Skeletal muscle tissue (tissue), 4 donors: ENCODE data around the gene FBXO48. TPM values are rescaled to one million over a fixed set of nuclear protein-coding genes. Genes with fewer than 3 reads are reported as not detected.

Experiments
- H3K27ac ChIP-seq: one replicate; pipeline ENCODE4 v1.7.0; 2013; ENCODE audit warnings: mild to moderate bottlenecking, low read depth, low read length, inconsistent platforms
- H3K27me3 ChIP-seq, 3 donors: one replicate each; pipeline ENCODE4 v1.7.0; 2013; ENCODE audit warnings: low read length in 3 of 3; ENCODE audit not compliant: control insufficient read depth in 3 of 3, insufficient read depth in 3 of 3
- H3K36me3 ChIP-seq, 3 donors: one replicate each; pipeline ENCODE4 v1.7.0; 2013; ENCODE audit warnings: low read length in 3 of 3; ENCODE audit not compliant: control insufficient read depth in 3 of 3, insufficient read depth in 3 of 3
- H3K4me1 ChIP-seq, 3 donors: one replicate each; pipeline ENCODE4 v1.7.0; 2013; ENCODE audit warnings: low read length in 3 of 3, mild to moderate bottlenecking in 3 of 3; ENCODE audit not compliant: control insufficient read depth in 3 of 3, insufficient read depth in 3 of 3
- H3K4me3 ChIP-seq, 3 donors: one replicate each; pipeline ENCODE4 v1.7.0; 2013; ENCODE audit warnings: low read length in 3 of 3
- H3K9ac ChIP-seq, 3 donors: one replicate each; pipeline ENCODE4 v1.7.0; 2013; ENCODE audit warnings: low read length in 3 of 3, mild to moderate bottlenecking in 3 of 3, moderate library complexity in 2 of 3, low read depth in 1 of 3
- H3K9me3 ChIP-seq, 3 donors: one replicate each; pipeline ENCODE4 v1.7.0; 2013; ENCODE audit warnings: low read length in 3 of 3; ENCODE audit not compliant: control insufficient read depth in 3 of 3
- total RNA-seq: library from RNA; depleted of rRNA; stranded (reverse); fragments of >200 nt; gene quantifications from one replicate; pipeline ENCODE4 v1.2.3, GENCODE V29; 2014
- donor health status: Osteomylitis.

Gene FBXO48
- total RNA-seq, 1 donor from 2014 or later: under 0.01 TPM

DNA sequence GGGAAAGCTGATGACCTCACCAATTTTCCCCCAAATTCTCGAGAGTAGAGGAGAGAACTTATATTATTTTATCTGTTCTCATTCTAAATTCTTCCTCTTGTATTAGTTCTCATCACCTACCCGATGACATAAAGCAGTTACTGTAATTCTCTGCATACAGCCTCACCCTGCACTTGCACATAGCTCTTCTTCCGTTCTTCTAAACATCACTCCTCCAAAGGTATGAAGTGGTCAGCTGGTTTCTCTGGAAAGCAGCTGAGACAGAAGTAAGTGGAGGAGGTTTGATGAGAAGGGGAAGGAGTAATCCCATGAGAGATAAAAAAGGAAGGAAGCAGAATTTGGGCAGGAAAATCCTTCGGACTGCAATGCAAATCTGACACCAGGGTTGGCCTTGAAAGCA lies 39.0 kb downstream of the FBXO48 start:
- no peaks in the 10 kb centered on the region for H3K4me1 ChIP-seq
- no peak overlapping the region for H3K4me3 ChIP-seq
- H3K36me3 ChIP-seq: no peaks in the 10 kb centered on the region
- H3K9me3 ChIP-seq: no peaks in the 10 kb centered on the region
- no peak overlapping the region for H3K9ac ChIP-seq
- no peak overlapping the region for H3K27ac ChIP-seq
- peaks cover 0 to 2% (median 0%) of the 10 kb centered on the region in 3 donors for H3K27me3 ChIP-seq

DNA sequence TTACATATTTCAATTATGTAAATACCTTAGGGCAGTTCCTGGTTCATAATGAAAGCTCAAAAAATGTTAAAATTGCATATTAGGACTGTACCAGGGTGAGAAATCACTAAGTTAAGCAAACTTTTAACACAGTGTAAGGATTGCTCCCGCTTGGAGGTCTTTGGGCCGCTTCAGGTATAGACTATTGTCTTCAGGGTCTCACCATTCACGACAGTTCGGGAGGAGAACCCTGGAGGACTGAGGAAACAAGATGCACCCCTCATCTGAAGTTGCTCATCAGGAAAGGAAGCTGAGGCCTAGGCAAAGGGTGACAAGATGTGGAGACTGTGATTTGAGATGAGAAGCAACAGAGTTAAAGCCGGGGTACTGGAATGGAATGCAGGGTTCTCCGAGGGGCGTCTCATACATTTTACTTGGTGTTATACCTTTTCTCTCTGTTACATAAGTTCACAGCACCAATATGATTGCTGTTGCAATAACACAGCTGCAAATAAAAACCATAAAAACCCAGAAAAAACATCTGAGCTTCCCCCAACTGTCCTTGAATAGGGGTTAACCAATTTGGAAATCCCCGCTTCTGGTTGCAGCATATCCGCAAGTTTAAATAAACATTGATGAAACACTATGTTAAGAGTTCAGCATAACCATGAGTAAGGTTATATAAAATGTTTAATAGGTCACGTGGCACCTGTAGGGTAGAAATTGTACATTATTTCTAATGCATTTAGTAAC lies 40.1 kb downstream of the FBXO48 start:
- Histone ChIP-seq H3K9me3 (no peaks in the 10 kb centered on the region), H3K4me3 (no peak overlapping the region), H3K27me3 (no peaks in the 10 kb centered on the region), H3K27ac (no peak overlapping the region), H3K9ac (no peak overlapping the region), H3K36me3 (no peaks in the 10 kb centered on the region), H3K4me1 (no peaks in the 10 kb centered on the region)

DNA sequence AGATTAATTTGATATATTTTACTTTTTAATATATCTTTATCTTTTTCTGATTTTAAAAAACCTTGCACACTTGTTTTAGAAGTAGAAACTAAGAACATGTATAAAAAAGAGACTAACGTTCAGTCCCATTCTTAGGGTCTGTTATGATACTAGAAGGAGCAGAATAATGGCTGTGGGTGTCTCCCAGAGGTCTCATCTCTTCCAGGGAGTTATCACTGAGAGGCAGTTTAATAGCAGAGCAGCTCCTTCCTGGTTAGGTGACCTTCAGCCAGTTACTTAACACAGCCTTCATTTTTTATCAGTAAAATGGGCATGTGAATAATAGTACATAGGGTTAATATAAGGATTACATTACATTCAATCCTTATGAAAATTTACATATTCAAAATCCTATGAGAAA lies 40.6 kb downstream of the FBXO48 start:
- H3K27ac ChIP-seq: no peak overlapping the region

DNA sequence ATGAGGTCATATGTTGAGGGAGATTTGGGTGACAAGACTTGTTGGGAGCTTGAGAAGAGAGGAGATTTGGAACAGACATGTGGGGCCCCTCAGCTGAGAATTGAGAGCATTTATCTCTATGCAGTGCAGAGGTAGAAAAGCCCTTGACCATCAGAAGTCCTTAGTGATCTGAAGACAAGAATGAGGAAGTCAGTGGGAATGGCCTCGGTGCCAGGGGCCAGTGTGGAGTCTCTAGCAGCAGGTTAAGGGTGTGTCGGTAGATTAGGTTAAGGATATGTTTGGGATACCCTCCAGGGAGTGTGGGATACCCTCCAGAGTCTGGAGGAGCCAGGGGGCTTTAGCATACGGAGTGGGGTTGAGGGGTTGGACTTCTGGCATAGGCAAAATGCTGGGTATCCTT lies 41.6 kb downstream of the FBXO48 start:
- no peak overlapping the region for H3K27ac ChIP-seq
- no peak overlapping the region for H3K4me3 ChIP-seq
- H3K27me3 ChIP-seq: no peaks in the 10 kb centered on the region
- no peak overlapping the region for H3K9ac ChIP-seq
- no peaks in the 10 kb centered on the region for H3K4me1 ChIP-seq
- H3K9me3 ChIP-seq: no peaks in the 10 kb centered on the region
- H3K36me3 ChIP-seq: no peaks in the 10 kb centered on the region

More for the DNA sequence above, 40.6 kb downstream of the FBXO48 start:
- no peak overlapping the region for H3K9ac ChIP-seq
- no peaks in the 10 kb centered on the region for H3K9me3 ChIP-seq
- no peak overlapping the region for H3K4me3 ChIP-seq
- no peaks in the 10 kb centered on the region for H3K36me3 ChIP-seq
- no peaks in the 10 kb centered on the region for H3K4me1 ChIP-seq
- H3K27me3 ChIP-seq: no peaks in the 10 kb centered on the region

DNA sequence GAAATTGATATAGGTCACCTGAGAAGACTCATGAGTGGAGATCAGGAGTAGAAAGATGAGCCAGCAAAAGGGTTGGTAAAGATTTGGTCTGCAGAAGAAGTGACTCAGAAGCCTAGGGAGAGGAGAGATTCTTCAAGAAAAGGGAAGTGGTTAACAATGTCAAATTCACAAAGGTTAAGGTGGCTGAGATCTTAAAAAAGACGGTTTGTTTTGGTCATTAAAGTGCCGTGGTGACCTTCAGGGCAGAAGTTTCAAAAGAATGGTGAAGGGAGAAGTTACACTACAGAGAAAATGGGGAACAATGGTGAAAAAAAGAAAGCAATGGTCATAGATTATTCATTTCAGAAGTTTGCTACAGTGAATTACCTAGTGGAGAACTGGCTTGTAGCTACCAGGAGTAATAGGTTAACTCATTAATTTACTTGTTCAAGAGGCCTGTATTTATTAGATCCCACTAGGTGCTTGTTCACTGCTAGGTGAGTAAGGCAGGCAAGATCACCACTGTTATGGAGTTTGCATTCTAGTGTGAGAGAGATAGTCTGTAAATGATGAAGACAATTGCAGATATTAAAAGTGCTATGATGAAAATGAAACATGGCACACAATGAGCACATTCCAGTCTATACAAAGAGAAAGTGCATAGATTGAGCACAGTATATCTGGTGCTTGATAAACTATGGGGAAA lies 43.0 kb downstream of the FBXO48 start:
- Histone ChIP-seq H3K4me1 (no peaks in the 10 kb centered on the region), H3K27ac (no peak overlapping the region), H3K36me3 (no peaks in the 10 kb centered on the region)

DNA sequence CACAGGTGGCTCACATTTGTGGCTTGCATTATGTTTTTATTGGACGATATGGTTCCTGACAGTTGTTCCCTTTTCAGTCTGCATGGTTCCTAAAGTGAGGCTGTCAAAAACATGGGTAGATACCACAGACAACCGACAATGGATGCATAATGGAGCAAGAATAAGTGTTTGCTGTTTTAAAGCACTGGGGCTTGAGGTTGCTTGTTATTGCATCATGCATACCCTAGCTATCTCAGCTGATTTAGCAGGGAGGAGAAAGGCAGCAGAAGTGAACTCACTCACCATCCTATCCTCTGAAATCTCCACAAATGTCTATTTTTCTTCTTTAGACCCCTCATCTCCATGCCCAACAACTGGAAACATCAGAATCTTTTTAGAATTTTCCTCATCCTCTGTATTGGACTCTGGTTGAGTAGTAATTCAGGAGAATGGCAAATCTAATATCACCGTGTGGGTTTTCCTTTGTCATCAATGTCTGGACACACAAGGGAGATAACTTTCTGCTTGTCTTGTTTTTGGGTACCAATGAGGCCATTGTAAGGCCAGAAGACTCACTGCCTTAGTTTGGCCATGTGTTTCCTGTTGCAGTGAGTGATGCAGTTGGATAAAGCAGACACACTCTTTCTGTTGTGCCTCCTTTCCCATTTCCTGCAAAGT lies 46.7 kb downstream of the FBXO48 start:
- no peaks in the 10 kb centered on the region for H3K9me3 ChIP-seq
- no peaks in the 10 kb centered on the region for H3K36me3 ChIP-seq
- no peaks in the 10 kb centered on the region for H3K4me1 ChIP-seq
- H3K27ac ChIP-seq: no peak overlapping the region
- H3K4me3 ChIP-seq: no peak overlapping the region
- H3K9ac ChIP-seq: no peak overlapping the region
- H3K27me3 ChIP-seq: no peaks in the 10 kb centered on the region

More for the DNA sequence above, 43.0 kb downstream of the FBXO48 start:
- H3K4me3 ChIP-seq: no peak overlapping the region
- no peaks in the 10 kb centered on the region for H3K9me3 ChIP-seq
- H3K9ac ChIP-seq: no peak overlapping the region
- H3K27me3 ChIP-seq: no peaks in the 10 kb centered on the region

DNA sequence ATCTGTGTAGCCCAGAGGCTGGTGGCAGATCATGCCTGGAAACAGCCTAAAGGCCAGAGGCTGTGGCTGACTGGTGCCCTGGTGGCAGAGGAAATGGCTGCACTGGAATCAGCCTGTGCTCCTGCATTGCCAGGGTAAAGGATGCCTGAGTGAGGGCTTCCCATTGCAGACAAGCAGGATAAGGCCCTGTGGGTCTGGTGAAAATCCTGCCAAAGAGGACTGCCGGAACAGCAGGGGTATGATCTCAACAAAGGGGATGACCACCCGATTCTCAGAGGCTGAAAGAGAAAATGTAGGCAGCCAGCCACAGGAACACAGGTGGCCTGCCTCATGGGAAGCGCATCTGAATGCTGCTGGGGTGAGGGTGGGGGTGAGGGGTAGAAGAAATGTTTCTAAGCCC lies 48.2 kb downstream of the FBXO48 start:
- H3K9me3 ChIP-seq: no peaks in the 10 kb centered on the region
- no peaks in the 10 kb centered on the region for H3K27me3 ChIP-seq
- no peak overlapping the region for H3K4me3 ChIP-seq
- no peak overlapping the region for H3K27ac ChIP-seq
- no peak overlapping the region for H3K9ac ChIP-seq
- no peaks in the 10 kb centered on the region for H3K4me1 ChIP-seq
- H3K36me3 ChIP-seq: no peaks in the 10 kb centered on the region

DNA sequence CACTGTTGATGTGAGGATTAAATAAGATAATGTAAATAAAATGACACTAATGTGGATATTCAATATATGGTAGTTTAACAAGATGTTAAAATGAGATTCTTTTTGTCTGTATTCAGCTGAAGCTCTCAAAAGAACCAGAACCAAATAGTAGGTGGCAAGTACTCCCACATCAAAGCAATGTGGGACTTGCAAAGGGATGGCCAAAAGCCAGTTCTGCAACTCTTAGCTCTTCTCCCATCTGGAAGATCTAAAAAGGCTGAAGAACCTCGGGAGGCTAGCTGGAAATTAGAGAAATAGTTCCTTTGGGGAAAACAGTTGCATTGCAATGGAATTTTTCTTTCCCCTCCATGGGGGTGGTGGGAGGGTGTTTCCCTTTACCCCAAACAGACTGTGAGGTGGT lies 48.7 kb downstream of the FBXO48 start:
- Histone ChIP-seq H3K4me1 (no peaks in the 10 kb centered on the region), H3K27ac (no peak overlapping the region)

DNA sequence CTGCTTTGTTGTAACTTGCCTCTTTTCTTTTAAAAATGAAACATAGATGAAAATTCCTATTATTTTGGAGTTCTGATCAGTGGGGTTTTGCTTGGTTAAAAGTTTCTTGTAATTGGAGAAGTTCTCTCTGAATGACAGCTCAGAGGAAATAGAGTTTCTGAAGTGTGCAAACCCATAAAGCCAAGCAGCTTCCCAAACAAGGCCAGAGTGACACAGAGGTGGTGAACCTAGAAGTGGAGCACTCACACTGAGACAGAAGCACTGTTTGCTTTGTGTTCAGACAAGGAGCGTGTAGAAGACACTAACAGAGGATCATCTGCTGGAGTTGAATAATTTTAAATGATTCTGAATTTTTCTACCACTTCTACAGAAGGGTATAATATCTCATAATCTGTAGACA lies 49.2 kb downstream of the FBXO48 start:
- H3K27me3 ChIP-seq: no peaks in the 10 kb centered on the region
- H3K9ac ChIP-seq: no peak overlapping the region

More for the DNA sequence above, 48.7 kb downstream of the FBXO48 start:
- Histone ChIP-seq H3K36me3 (no peaks in the 10 kb centered on the region), H3K9ac (no peak overlapping the region), H3K27me3 (no peaks in the 10 kb centered on the region), H3K4me3 (no peak overlapping the region), H3K9me3 (no peaks in the 10 kb centered on the region)

DNA sequence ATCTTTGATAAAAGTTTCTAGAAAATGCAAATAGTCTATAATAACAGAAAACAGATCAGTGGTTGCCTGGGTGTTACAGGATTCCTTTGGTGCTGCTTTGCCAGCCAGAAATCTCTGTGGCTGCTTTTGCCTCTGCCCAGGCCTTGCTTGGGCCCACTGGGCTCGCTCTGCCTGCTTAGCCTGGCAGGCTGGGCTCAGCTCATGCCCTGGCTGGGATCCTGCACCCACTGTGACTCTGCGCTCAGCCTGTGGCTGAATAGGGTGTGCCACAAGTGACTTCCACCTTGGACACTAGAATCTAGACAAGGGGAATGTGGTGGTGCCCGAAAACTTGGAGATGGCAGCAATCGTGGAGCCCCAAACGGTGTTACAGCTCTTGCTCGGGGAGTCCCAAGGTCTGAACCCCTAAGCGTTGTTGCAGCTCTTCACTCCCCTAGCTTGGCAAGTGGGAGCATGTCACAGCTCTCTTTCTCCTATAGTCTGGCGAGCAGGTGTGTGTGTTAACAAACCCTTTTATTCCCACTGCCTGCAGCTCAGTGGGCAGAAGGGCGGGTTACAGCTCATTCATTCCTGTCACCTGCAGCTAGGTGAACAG lies 50.9 kb downstream of the FBXO48 start:
- Histone ChIP-seq H3K9ac (no peak overlapping the region), H3K4me1 (no peaks in the 10 kb centered on the region), H3K27me3 (no peaks in the 10 kb centered on the region), H3K36me3 (no peaks in the 10 kb centered on the region), H3K4me3 (no peak overlapping the region), H3K9me3 (no peaks in the 10 kb centered on the region), H3K27ac (no peak overlapping the region)

More for the DNA sequence above, 49.2 kb downstream of the FBXO48 start:
- Histone ChIP-seq H3K4me1 (no peaks in the 10 kb centered on the region), H3K36me3 (no peaks in the 10 kb centered on the region), H3K27ac (no peak overlapping the region), H3K4me3 (no peak overlapping the region), H3K9me3 (no peaks in the 10 kb centered on the region)
